Hematopoietic multipotent progenitor cell treated with erythropoietin and hydrocortisone succinate and interleukin-3 and kit ligand, for 8 days (in vitro differentiated cells): ENCODE results near the gene PLA2G4F.

Experiments used
- DNase-seq: peaks from one replicate; pipeline ENCODE4 v3.0.0-alpha.2; 2015

The PLA2G4F gene

GRCh38 chr15:42163947-42164550, 7.6 kb upstream of the PLA2G4F start:
- DNase-seq = no peak

GRCh38 chr15:42163291-42163690, 6.9 kb upstream of the PLA2G4F start:
- no peak for DNase-seq

- no peak for DNase-seq
Measured at GRCh38 chr15:42160136-42160535, 3.7 kb upstream of the PLA2G4F start.

- no peak for DNase-seq
Measured at GRCh38 chr15:42159381-42160015, 3.1 kb upstream of the PLA2G4F start.

GRCh38 chr15:42158941-42159340, 2.5 kb upstream of the PLA2G4F start:
- DNase-seq = no peak

- DNase-seq = peak; percentile 36
Measured at GRCh38 chr15:42157981-42158765, 1.7 kb upstream of the PLA2G4F start.

- DNase-seq = no peak
Measured at GRCh38 chr15:42157381-42157780, 945 bp upstream of the PLA2G4F start.

- DNase-seq = no peak
Measured at GRCh38 chr15:42155546-42156242, 742 bp downstream of the PLA2G4F start.

- no peak for DNase-seq
Measured at GRCh38 chr15:42154956-42155355, 1.5 kb downstream of the PLA2G4F start.

- DNase-seq = no peak
Measured at GRCh38 chr15:42154212-42154941, 2.1 kb downstream of the PLA2G4F start.

- no peak for DNase-seq
Measured at GRCh38 chr15:42153874-42154211, 2.6 kb downstream of the PLA2G4F start.

GRCh38 chr15:42152921-42153698, 3.3 kb downstream of the PLA2G4F start:
- DNase-seq = no peak

- peak; percentile 28 for DNase-seq
Measured at GRCh38 chr15:42152196-42152920, 4.1 kb downstream of the PLA2G4F start.

GRCh38 chr15:42151736-42152135, 4.7 kb downstream of the PLA2G4F start:
- DNase-seq = no peak

GRCh38 chr15:42151141-42151561, 5.3 kb downstream of the PLA2G4F start:
- no peak for DNase-seq

- no peak for DNase-seq
Measured at GRCh38 chr15:42150219-42150970, 6.0 kb downstream of the PLA2G4F start.

GRCh38 chr15:42149493-42150218, 6.8 kb downstream of the PLA2G4F start:
- DNase-seq = no peak

GRCh38 chr15:42148808-42149492, 7.5 kb downstream of the PLA2G4F start:
- no peak for DNase-seq

GRCh38 chr15:42147431-42147735, 9.1 kb downstream of the PLA2G4F start:
- no peak for DNase-seq
